HG03097 (cell line): ENCODE data around the gene MED31.
"Not testable (repeated sequence)": the region's sequence is repeated elsewhere in the genome, so short reads cannot be mapped to it uniquely, and the experiment has no call there.

ENCODE experiments used
- ATAC-seq: cut with Tn5 transposase; IDR thresholded peaks from one replicate; pipeline ENCODE4 v1.9.1; 2021; ENCODE audit not compliant: unreplicated experiment, low FRiP score

The MED31 gene

GRCh38 chr17:6656797-6657632 lies 5.6 kb upstream of the MED31 start:
- ATAC-seq = not testable (repeated sequence)

- not testable (repeated sequence) for ATAC-seq
Measured at GRCh38 chr17:6655732-6656361, 4.4 kb upstream of the MED31 start.

GRCh38 chr17:6654841-6655731 lies 3.7 kb upstream of the MED31 start:
- ATAC-seq = no peak

- peak; percentile 13 for ATAC-seq
Measured at GRCh38 chr17:6651919-6652452, 581 bp upstream of the MED31 start.

GRCh38 chr17:6648181-6648580 lies 3.2 kb downstream of the MED31 start:
- ATAC-seq = no peak

- no peak for ATAC-seq
Measured at GRCh38 chr17:6643451-6644125, 7.8 kb downstream of the MED31 start.

- no peak for ATAC-seq
Measured at GRCh38 chr17:6642592-6642991, 8.8 kb downstream of the MED31 start.

- no peak for ATAC-seq
Measured at GRCh38 chr17:6641247-6641863, 10.1 kb downstream of the MED31 start.

GRCh38 chr17:6640536-6641246 lies 10.7 kb downstream of the MED31 start, which contains the start of the genes KIAA0753 and TXNDC17:
Gene KIAA0753, minus strand, starts transcription at chr17:6640711. Its CDS starts 5,608 bp downstream, at chr17:6635103.
Gene TXNDC17, plus strand, starts transcription at chr17:6641060. Its CDS starts 23 bp downstream, at chr17:6641083.
- peak; percentile 85 for ATAC-seq

GRCh38 chr17:6639586-6640535 lies 11.5 kb downstream of the MED31 start:
- ATAC-seq = peak; percentile 4

GRCh38 chr17:6639014-6639585 lies 12.3 kb downstream of the MED31 start:
- ATAC-seq = no peak

- no peak for ATAC-seq
Measured at GRCh38 chr17:6638046-6638908, 13.1 kb downstream of the MED31 start.

- ATAC-seq = no peak
Measured at GRCh38 chr17:6637458-6637840, 14.0 kb downstream of the MED31 start.

GRCh38 chr17:6636616-6637457 lies 14.6 kb downstream of the MED31 start:
- no peak for ATAC-seq

GRCh38 chr17:6636105-6636504 lies 15.3 kb downstream of the MED31 start:
- ATAC-seq = no peak

- ATAC-seq = no peak
Measured at GRCh38 chr17:6633263-6633662, 18.1 kb downstream of the MED31 start.
